ENCODE data around the gene TBCC. TPM values are rescaled to one million over a fixed set of nuclear protein-coding genes. Genes with fewer than 3 reads are reported as not detected.

Gene TBCC
- total RNA-seq, 1 experiment from 2014 or later, result 24.7 TPM

- no peak overlapping the region for H3K4me3 Mint-ChIP-seq
- H3K9me3 Mint-ChIP-seq, result no peaks in the 10 kb centered on the region
- ChIA-PET CTCF (interaction anchor here (0.6 to 1.3 kb wide), 2 partner anchors 32 to 48 kb away, joined by 3 read pairs; no protein-coding TSS in a partner anchor), POLR2A (interaction anchor here (1.4 kb wide), 1 partner anchor 52 kb away, joined by 5 read pairs; the partner anchor contains the start of gene TBCC)
- ATAC-seq (no peak), DNase-seq (ENCODE audit: low spot score) (no peak)
- H3K4me1 Mint-ChIP-seq, result no peaks in the 10 kb centered on the region
- H3K36me3 Mint-ChIP-seq, result peaks cover 21% of the 10 kb centered on the region
- H3K27me3 Mint-ChIP-seq (ENCODE audit: low read depth), result no peaks in the 10 kb centered on the region
- no peak overlapping the region for H3K27ac Mint-ChIP-seq
- TF ChIP-seq ERG (CRISPR knock-in tag; IDR thresholded peaks at IDR 0.05) (no peak), OVOL2 (CRISPR knock-in tag; IDR thresholded peaks at IDR 0.05; ENCODE audit: borderline replicate concordance) (no peak), SMAD3 (CRISPR knock-in tag; IDR thresholded peaks at IDR 0.05; ENCODE audit: borderline replicate concordance) (no peak)
These were observed 51.3 kb downstream of the TBCC start for GRCh38 chr6:42694586-42694985.

Other genes starting within 250 kb of the TBCC start
- 16.4 to 18.8 TPM (median 17.1 TPM) in 3 replicates for gene UBR2, start 182.1 kb downstream of the TBCC start, total RNA-seq (2021)
- gene PRPH2, start 23.5 kb downstream of the TBCC start, total RNA-seq (2021), result 1.0 to 1.9 TPM (median 1.6 TPM) in 3 replicates
- 9.4 to 10.3 TPM (median 9.7 TPM) in 3 replicates for gene BICRAL, start 35.9 kb upstream of the TBCC start, total RNA-seq (2021)
- gene RPL7L1, start 133.5 kb upstream of the TBCC start, total RNA-seq (2021), result 91.4 to 107 TPM (median 93.0 TPM) in 3 replicates
- gene PTCRA, start 169.9 kb upstream of the TBCC start, total RNA-seq (2021), result not detected in 3 replicates
- 67.0 to 88.7 TPM (median 86.5 TPM) in 3 replicates for gene CNPY3, start 183.4 kb upstream of the TBCC start, total RNA-seq (2021)
- 1.6 to 2.7 TPM (median 2.0 TPM) in 3 replicates for gene GNMT, start 214.7 kb upstream of the TBCC start, total RNA-seq (2021)
- gene PEX6, start 233.1 kb upstream of the TBCC start, total RNA-seq (2021), result 8.2 to 12.6 TPM (median 11.7 TPM) in 3 replicates
- gene PPP2R5D, start 238.5 kb upstream of the TBCC start, total RNA-seq (2021), result 47.5 to 52.7 TPM (median 49.0 TPM) in 3 replicates